ENCODE measurements around the gene KIRREL1. TPM values are rescaled to one million over a fixed set of nuclear protein-coding genes. Genes with fewer than 3 reads are reported as not detected.

Gene KIRREL1
- total RNA-seq, 1 experiment from 2014 or later, result 30.5 TPM

DNA sequence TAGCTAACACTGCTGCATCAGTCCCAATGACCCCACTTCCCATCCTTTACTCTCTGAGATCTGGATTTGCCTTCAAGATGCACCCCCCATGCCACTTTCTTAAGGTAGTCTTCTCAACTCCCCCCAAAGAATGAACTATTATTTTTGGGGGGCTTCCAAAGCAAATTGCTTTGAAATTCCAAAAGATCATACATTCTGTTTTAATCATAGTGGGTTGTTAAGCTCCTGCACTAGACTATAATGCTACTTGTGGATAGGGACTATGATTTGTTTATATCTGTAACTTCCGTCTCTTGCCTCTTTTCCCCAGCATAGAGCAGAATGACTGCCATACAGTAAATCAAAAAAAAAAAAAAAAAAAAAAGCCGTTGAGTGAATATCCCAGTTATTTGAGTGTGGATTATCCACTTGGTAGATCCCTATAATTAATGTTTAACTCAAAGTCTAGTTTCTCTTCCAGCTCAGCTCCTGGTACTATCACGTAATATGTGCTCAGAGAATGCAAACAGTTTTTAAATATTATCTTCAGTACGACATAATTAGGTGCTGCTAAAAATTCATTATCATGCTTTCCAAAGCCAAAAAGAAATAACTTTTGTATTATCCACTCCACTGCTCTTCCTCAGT is 26.9 kb downstream of the KIRREL1 start:
- peaks cover 78 to 94% of the 10 kb centered on the region in 2 experiments for H3K4me1 Mint-ChIP-seq
- Histone ChIP-seq H2AFZ (ENCODE audit: low read length) (no peak overlapping the region), H3K4ac (ENCODE audit: low read depth, low read length) (no peak overlapping the region)

More for the DNA sequence above, 26.9 kb downstream of the KIRREL1 start:
- Histone ChIP-seq H3K23me2 (ENCODE audit: insufficient read length, low read depth, low read length, poor library complexity, severe bottlenecking) (no peaks in the 10 kb centered on the region), H3K9ac (ENCODE audit: extremely low read depth, insufficient read length, low read length) (no peak overlapping the region), H3K56ac (ENCODE audit: insufficient read length, low read depth, low read length) (no peak overlapping the region), H2AK5ac (ENCODE audit: insufficient read length, low read length) (no peak overlapping the region), H3K79me1 (ENCODE audit: insufficient read depth, low read depth, low read length, poor library complexity, severe bottlenecking) (no peaks in the 10 kb centered on the region), H3K4me2 (ENCODE audit: insufficient read depth, insufficient read length, low read length) (no peak overlapping the region), H2BK5ac (ENCODE audit: insufficient read length, low read length) (no peak overlapping the region), H2BK15ac (ENCODE audit: low read depth, low read length) (no peak overlapping the region), H4K20me1 (ENCODE audit: control insufficient read depth, insufficient read depth, insufficient read length) (no peaks in the 10 kb centered on the region), H2BK12ac (ENCODE audit: insufficient read length, low read depth, low read length) (no peak overlapping the region), H3K4me1 (ENCODE audit: insufficient read depth, low read length) (peaks cover 38% of the 10 kb centered on the region), H3K23ac (ENCODE audit: insufficient read length, low read depth, low read length) (no peak overlapping the region), H3K9me3 (ENCODE audit: control insufficient read depth, low read depth, low read length) (no peaks in the 10 kb centered on the region), H2BK20ac (ENCODE audit: low read depth, low read length, poor library complexity, severe bottlenecking) (no peak overlapping the region), H2BK120ac (ENCODE audit: low read depth, low read length, poor library complexity, severe bottlenecking) (no peak overlapping the region), H3K27ac (ENCODE audit: insufficient read length, low read depth, low read length) (peak overlapping the region; percentile 37), H3K14ac (ENCODE audit: insufficient read depth, low read length) (no peak overlapping the region), H4K5ac (ENCODE audit: insufficient read length, low read depth, low read length) (no peak overlapping the region), H4K91ac (ENCODE audit: insufficient read length, low read depth, low read length) (no peak overlapping the region), H3K79me2 (ENCODE audit: insufficient read depth, low read length) (peaks cover 5% of the 10 kb centered on the region; the same call in 1 of the 2 replicates), H3K27me3 (ENCODE audit: insufficient read depth, low read length) (no peaks in the 10 kb centered on the region), H3T11ph (ENCODE audit: low read length) (no peak overlapping the region), H3K18ac (ENCODE audit: insufficient read length, low read depth, low read length) (no peak overlapping the region), H4K8ac (replicated peaks; ENCODE audit: insufficient read length, low read depth, low read length) (no peak overlapping the region)
- DNase-seq, result no peak
- no peaks in the 10 kb centered on the region; the same call in 1 of the 2 replicates for H3K27me3 Mint-ChIP-seq (ENCODE audit: low read depth)
- peak overlapping the region in 1 of 2 experiments; percentile 37; a peak in 2 of 5 replicates for H3K4me3 Mint-ChIP-seq
- H3K27ac Mint-ChIP-seq, result peak overlapping the region; percentile 96 to 99 (median 98)
- WGBS (ENCODE audit: extremely low coverage, insufficient read length, low lambda C conversion rate), result no CpG with 5 or more reads among the region's 4 CpGs
- H3K9me3 Mint-ChIP-seq, result no peaks in the 10 kb centered on the region
- no peaks in the 10 kb centered on the region; a peak in 1 of 7 replicates for H3K36me3 Mint-ChIP-seq (ENCODE audit: insufficient read depth in 1 of 3, low read depth in 3 of 3)
- TF ChIP-seq, protein P1, sequence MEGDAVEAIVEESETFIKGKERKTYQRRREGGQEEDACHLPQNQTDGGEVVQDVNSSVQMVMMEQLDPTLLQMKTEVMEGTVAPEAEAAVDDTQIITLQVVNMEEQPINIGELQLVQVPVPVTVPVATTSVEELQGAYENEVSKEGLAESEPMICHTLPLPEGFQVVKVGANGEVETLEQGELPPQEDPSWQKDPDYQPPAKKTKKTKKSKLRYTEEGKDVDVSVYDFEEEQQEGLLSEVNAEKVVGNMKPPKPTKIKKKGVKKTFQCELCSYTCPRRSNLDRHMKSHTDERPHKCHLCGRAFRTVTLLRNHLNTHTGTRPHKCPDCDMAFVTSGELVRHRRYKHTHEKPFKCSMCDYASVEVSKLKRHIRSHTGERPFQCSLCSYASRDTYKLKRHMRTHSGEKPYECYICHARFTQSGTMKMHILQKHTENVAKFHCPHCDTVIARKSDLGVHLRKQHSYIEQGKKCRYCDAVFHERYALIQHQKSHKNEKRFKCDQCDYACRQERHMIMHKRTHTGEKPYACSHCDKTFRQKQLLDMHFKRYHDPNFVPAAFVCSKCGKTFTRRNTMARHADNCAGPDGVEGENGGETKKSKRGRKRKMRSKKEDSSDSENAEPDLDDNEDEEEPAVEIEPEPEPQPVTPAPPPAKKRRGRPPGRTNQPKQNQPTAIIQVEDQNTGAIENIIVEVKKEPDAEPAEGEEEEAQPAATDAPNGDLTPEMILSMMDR (conservative IDR thresholded peaks at IDR 0.05), result no peak

Data from H9 (cell line).